GM18867 (cell line): Measurements from ENCODE around the gene CLCN5.
A peak's percentile ranks its signal among the peaks of the same experiment; 100 is the strongest.
"Not testable (repeated sequence)": the region's sequence is repeated elsewhere in the genome, so short reads cannot be mapped to it uniquely, and the experiment has no call there.

ENCODE experiments used
- ATAC-seq: cut with Tn5 transposase; IDR thresholded peaks from one replicate; pipeline ENCODE4 v1.9.1; 2021; ENCODE audit warnings: mild to moderate bottlenecking, moderate library complexity; ENCODE audit not compliant: unreplicated experiment

CLCN5 gene

GRCh38 chrX:49995107-49995731 lies 72.8 kb downstream of the CLCN5 start:
- ATAC-seq: no peak

DNA sequence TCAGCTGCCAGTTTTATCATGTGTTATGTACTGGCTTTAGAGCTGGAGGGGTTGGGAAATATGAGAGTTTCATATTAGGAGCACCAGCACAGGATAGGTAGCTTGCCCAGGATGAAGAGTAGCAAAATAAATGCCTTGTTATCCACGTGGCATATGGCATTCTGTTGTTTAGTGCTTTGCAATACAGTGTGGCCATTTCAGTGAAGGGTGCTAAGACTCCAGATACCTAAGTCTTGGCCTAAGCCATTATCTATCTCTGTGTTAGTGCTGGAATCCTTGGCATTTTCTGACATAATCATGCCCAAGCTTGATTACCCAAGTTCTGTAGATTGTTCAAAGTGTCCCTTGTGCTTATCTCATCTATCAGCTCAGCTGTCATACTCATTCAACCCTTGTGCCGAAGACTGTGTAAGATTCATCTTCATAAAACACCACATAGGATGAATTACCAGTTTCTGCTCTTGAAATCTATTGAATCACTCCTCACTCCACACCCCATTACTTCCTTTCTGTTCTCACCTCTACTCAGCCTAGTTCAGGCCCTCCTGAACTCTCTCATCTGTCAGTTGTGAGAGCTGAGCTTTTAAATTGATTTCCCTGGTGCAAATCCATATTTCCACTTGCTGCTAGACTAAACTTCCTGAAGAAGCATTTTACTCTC lies 73.5 kb downstream of the CLCN5 start:
- ATAC-seq: peak; percentile 58

GRCh38 chrX:49996474-49996873 lies 74.1 kb downstream of the CLCN5 start:
- no peak for ATAC-seq

- peak; percentile 64 for ATAC-seq
Measured at GRCh38 chrX:49999087-49999486, 76.7 kb downstream of the CLCN5 start.

GRCh38 chrX:50000937-50001542 lies 78.6 kb downstream of the CLCN5 start:
- no peak for ATAC-seq

DNA sequence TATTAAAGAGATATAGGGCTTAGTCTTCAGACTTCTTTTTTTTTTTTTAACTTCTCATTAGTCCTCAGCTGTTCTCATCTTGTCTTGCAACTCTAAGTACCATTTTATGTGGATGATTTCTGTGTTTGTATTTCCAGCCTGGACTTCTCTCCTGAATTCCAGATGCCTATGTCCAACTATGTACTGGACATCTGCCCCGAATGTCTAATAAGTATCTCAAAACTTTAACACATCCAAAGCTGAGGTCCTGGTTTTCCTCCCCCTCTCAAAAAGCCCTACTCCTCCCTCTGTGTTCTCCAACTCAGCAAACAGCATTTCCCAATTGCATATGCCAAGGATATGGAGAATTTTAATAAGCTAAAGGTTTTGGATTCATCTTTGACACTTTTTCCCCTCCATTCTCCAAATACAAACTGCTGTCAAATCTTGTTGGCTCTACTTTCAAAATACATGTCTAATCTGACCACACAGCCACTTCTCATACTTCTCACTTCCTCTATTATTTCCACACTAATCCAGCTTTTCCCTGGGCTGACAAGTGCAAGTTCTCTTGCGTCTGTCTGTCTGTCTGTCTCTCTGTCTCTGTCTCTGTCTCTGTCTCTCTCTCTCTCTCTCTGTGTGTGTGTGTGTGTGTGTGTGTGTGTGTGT lies 79.8 kb downstream of the CLCN5 start:
- peak; percentile 55 for ATAC-seq

DNA sequence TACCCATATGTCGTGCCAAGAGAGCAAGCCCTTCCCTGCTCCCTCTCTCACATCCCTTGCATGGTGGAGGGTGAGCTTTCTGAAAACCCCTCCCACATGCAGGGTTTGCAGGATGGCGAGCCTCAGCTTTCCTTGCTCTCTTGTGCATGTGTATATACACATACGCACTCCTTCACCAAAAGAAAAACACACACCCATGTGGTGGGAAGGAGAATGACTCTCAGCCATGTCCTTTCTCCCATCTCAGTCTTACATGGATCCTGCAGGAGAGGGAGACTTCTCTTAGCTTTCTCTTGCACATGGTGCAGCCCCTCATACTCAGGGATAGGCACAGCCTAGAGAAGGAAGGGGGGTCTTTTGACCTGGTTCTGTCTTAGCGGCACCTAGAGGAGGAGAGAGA lies 81.1 kb downstream of the CLCN5 start:
- no peak for ATAC-seq

DNA sequence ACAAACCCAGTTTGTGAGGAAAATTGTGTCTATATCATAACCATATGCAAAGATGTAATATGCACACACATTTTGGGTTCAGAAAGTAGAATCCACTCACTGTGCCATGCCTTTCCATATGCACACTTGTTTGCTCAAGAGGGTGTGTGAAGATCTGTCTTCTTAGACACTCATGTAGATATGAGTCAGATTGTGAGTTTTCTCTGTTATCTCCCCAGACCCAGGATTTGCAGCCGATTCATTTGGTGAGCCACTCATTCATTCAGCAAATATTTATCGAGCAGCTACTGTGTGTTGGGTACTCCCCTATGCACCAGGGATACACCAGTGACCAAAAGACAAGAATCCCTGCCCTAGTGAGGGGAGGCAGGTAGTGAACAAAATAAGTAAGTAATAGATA lies 81.5 kb downstream of the CLCN5 start:
- no peak for ATAC-seq

DNA sequence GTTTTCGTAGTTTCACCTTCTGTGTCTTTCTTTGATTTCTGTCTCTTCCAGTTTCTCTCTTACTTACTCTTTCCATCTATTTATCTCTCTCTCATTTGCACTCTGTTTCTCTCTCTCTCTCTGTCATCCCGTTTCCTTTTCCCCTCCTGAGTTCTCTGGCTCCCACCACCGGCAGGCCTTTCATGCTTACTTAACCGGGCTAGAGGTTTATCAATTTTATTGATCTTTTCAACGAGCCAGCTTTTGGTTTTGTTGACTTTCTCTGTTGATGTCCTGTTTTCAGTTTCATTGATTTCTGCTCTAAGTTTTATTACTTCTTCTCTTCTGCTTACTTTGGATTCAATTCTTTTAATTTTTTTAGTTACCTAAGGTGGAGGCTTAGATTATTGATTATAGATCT lies 103.2 kb downstream of the CLCN5 start:
- not testable (repeated sequence) for ATAC-seq

DNA sequence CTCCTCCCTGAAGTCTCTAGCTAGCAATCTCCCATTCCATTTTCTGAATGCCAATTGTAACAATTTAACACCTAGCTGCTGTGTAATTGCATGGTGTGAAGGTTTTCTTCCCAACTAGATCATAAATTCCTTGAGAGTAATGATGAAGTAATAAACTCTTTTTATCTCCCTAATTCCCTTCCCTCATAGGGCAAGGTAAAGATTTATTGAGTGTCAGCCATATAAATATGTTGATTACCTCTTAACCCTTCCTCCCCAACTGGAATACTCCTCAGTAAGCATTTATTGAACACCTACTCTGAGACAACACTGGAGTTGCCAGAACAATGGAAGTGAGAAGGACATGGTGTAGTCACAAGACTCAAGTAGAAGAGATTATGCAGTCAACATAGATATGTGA lies 112.7 kb downstream of the CLCN5 start:
- ATAC-seq: no peak

- no peak for ATAC-seq
Measured at GRCh38 chrX:50036426-50036825, 114.0 kb downstream of the CLCN5 start.

- no peak for ATAC-seq
Measured at GRCh38 chrX:50045823-50046222, 123.4 kb downstream of the CLCN5 start.

DNA sequence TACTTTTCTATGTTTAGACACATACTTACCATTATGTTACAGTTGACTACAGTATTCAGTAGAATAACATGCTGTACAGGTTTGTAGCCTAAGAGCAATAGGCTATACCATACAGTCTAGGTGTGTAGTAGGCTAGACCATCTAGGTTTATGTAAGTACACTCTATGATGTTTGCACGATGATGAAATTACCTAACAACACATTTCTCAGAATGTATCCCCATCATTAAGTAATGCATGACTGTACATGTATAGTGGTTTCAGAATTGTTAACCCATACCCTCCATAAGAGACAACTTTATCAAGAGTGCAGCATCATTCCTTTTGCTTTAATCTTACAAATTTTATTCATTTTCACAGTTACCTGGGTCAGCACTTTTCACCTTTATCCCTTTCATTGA lies 126.8 kb downstream of the CLCN5 start:
- ATAC-seq: no peak

DNA sequence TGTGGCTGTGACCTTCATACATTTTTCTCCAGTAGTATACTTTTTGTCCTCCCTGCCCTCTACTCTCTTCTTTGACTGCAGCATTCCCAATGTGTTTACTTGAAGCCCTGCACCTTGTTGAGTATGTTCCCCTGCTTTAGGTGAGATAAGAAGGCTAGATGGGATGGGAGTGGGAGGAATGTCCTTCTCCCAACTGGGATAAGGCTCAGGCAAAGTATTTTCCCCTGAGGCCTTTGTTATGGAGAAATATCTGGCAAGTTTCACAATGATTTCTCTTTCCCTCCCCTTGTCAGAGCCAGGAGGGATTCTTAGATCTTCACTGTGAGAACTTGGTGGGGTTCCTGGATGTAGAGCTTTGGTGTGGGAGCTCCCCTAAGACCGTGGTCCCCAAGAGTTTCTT lies 131.8 kb downstream of the CLCN5 start:
- ATAC-seq: no peak

- ATAC-seq: no peak
Measured at GRCh38 chrX:50066318-50066937, 144.0 kb downstream of the CLCN5 start.

DNA sequence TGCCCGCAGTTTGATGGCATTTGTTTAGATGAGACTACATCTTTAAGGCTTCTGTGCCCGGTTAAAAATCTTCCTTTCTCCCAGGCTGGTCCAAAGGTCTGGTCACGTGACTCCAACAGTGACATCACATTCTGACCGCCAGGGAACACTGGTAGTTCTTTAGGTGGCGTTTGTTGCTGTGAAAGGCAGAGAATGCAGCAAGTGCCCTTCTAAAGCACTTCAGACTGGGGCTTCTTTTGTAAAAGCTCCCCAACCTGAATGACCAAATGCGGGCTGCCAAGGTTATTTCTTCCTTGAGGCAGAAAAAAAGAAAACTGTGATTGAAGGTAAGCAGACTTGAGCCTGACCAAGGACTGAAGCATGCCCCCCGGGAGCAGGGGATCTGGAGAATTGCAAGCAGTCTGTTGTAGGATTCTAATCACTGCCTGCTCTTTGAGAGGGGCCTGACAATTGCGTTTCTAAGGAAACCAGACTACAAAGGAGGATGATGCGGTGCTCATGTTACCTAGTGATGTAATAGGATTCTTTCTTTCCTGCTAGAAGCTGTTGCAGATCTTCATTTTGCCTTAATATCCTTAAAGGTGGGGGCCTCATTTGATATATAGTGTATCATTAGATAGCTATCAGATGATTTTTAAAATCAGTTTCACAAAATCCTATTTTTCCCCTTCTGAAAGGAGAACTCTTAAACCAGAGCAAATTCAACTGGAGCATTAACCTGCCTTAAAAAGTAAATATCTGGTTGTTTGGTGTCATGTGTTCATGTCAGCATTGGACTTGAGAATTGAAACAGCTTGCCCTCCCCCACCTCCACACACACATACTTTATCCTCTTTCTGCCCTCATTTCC lies 145.3 kb downstream of the CLCN5 start:
- no peak for ATAC-seq

DNA sequence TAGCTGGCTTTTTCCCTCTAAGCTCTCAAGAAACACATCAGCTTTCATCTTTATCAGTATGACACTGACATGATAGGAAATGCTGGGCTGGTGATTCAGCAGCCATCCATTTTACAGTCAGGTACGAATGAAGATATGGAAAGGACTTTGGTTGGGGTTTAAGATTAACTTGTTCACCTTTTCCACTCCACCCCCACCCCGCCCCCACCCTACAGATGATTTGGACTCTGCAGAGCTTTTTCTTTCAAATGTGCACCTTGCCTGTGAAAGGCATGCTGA lies 145.8 kb downstream of the CLCN5 start:
- ATAC-seq: no peak

DNA sequence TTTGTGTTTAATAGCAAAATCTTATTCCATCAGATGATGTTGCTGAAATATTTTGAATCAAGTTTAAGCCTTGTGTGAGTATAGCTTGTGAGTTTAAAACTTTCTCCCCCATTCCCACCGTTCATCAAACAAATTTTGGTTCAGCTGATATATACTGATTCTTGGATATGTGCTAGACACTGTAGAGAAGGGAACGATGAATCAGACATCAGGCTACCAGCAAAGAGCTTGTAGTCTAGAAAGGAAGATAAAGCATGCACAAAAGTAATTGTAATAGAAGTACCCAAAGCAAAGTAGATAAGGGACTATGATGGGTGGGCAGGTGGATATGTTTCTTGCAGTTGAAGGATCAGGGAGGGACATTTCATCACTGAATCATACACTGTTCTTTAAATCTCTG lies 146.5 kb downstream of the CLCN5 start:
- no peak for ATAC-seq

- ATAC-seq: no peak
Measured at GRCh38 chrX:50071494-50071893, 149.1 kb downstream of the CLCN5 start.

DNA sequence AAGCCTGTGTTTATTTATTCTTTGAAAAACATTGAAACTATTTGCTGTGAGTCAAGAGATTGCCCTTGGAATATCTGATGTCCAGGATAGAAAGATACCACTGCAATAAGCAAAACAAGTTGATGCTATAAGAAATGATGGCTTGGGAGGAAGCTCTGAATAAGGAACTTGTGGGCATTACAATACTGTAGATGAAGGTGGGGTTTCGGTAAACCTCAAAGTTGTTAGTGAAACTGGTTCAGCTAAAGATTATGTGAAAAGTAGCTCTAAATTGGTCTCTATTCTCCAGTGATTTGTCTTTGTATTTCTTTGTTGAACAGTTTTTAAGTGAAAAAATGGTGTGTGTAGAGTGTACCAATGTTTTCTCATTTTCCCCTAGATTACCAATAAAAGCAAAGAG lies 149.7 kb downstream of the CLCN5 start:
- ATAC-seq: no peak

DNA sequence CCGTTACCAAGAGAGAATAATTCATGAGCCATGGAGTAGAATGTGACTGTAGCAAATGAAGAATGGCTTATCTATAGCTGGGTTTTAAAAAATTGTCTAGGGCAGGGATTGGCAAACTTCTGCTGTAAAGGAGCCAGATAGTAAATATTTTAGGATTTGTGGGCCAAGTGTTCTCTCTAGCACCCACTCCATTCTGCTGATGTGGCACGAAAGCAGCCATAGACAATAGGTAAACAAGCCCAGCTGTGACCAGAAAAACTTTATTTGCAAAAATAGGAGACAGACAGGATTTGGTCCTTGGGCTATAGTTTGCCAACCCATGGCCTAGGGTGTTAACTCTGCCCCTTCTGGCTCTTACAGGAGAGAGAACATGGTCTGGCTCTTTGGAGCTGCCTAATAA lies 151.2 kb downstream of the CLCN5 start:
- no peak for ATAC-seq
